Hematopoietic multipotent progenitor cell treated with erythropoietin and hydrocortisone succinate and interleukin-3 and kit ligand, for 4 days (in vitro differentiated cells): ENCODE results near the gene PLEKHG7.

Experiments used
- DNase-seq: peaks from one replicate; pipeline ENCODE4 v3.0.0-alpha.2; 2015

PLEKHG7 gene

GRCh38 chr12:92814584-92814983 is 111.8 kb downstream of the PLEKHG7 start:
- DNase-seq: no peak

- no peak for DNase-seq
Observed at GRCh38 chr12:92821142-92821541, 118.4 kb downstream of the PLEKHG7 start.
